Stimulated activated CD4-positive, alpha-beta T cell treated with anti-CD3 and anti-CD28 coated beads, Interleukin-2, amount 100 ng/mL, for 24 hours (primary cell): ENCODE measurements around the gene FOXP2.

ENCODE experiments used
- DNase-seq, 2 donors: peaks; one replicate each; pipeline ENCODE4 v3.0.0-alpha.2; 2020

FOXP2 gene

GRCh38 chr7:114659409-114660125, 245.0 kb downstream of the FOXP2 start:
- no peak for DNase-seq

- no peak for DNase-seq
These were observed 245.5 kb downstream of the FOXP2 start for GRCh38 chr7:114660126-114660486.

DNA sequence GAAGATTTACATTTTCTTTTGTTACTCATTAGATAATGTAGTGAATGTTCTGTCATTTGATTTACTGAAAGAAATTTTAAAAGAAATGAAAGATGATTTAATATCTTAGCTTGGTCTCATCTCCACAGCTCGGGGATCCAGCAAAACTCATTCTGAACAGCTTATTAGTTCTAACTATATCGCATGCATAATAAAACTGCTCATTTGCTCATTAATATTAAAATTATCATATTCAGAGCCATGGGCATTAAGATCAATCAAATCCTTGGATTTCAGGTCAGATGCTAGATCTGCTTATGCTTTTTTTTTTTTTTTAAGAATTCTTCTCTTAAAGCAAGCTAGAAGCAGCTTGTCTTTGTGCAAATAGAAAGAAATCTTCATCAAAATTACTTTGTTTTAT, 246.1 kb downstream of the FOXP2 start:
- DNase-seq, result no peak

DNA sequence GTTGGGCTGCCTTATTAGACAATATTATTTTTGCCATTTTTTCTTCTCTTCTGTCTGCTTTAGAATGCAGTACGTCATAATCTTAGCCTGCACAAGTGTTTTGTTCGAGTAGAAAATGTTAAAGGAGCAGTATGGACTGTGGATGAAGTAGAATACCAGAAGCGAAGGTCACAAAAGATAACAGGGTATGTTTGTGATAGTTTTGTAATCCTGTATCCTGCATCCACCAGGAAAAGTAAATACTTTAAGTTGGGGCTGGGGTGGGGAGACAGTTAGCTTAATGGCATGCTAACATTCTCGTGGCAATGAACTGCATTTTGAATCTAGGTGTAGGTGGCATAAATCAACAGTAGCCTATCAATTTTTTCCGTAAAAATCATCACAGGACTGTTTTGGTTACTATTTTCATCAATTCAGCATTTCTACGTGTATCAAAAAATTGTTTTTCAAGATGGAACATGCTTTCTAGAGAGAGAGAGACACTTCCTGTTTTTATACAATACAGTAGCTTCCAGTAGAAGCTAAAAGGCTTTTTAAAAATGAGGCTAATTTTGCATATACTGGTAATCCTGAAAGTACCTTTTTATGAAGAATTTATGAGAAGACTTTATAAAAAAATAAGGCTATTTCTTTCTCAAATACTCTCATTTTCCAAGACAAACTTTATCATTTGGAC, 247.5 kb downstream of the FOXP2 start:
- no peak for DNase-seq

- no peak for DNase-seq
These were observed 248.9 kb downstream of the FOXP2 start for GRCh38 chr7:114663502-114663901.

DNA sequence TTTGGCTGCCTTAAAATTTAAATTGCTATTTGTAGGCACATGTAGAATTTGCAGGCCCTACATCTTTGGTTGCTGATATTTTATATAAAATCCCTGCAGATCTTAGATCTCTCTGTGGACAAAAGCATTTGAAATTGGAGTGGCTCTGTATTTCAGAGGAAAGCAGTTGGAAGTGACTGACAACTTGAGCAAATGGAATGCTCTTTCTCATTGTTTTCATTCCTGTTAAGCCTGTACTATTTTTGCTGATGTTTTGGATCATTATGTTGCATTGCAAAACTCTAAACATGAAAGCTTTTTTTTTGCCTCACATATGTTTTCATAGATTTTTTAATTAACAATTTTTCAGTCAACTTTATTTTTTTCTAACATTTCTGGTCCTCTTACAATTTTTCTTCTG, 256.1 kb downstream of the FOXP2 start:
- no peak for DNase-seq

GRCh38 chr7:114671563-114672123, 257.0 kb downstream of the FOXP2 start:
- DNase-seq, result no peak

GRCh38 chr7:114678116-114678515, 263.5 kb downstream of the FOXP2 start:
- DNase-seq, result no peak

DNA sequence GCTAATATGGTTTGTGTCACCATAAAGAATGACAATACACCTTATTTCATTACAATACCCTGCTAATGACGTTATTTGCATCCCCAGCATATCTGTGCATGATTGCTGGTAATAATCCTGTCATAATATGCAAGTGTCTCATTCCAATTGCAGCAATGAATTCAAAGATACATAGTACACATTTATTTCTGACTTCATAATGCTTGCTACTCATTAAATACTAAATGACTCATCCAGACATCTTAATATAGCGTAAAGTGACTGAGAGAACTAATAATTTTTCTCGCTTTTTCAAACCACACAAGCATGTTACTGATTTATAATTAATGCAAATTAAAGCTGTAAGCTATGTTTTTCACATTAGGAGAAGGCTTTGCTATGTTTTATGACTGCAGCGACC, 272.6 kb downstream of the FOXP2 start:
- DNase-seq, result no peak

DNA sequence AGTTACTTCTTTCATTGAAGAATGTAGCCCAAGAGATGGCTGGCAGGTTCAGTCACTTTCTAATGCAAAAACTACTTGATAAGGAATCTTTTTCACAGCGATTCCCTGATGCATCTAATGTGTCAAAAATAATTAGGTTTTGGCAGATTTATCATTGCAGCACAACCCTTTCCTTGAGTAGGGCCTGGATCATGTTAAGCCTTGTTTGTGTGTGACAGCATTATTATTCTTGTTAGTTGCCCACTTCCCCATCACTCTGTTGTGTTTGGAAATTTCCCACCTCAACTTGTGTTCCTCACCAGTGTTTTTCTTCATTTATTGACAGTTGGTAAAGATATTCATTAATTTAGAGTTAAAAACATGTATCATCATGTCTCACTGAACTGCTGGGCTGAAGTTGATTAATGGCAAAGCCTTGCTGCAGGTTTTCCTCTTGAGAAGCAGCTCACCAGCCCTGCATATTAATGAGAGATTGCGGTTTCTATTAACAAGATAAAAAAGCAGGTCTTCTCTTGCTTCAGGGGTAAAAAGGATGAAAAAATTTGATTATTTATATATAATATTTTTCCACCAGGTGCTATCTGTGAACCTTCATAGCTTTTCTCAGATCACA, 273.9 kb downstream of the FOXP2 start:
- no peak for DNase-seq

- DNase-seq, result no peak
These were observed 274.8 kb downstream of the FOXP2 start for GRCh38 chr7:114689406-114689805.

- no peak for DNase-seq
These were observed 277.0 kb downstream of the FOXP2 start for GRCh38 chr7:114691605-114692004.

DNA sequence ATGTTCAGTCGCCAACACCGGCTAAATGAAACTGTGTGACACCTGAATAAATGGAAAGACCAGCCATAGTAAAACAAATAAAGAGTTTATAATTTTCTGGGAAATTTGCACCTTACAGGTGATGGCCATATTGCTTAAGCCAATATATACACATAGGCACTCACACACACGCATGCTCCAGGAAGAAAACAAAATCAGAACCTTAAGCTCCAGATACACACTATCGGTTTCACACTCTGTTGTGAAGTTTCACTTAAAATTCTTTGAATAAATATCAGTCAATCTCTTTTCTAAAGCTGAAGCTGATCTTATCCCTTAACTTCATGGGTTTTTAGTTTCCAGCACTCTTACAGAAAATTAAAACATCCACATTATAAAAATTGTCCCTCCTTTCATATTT, 280.6 kb downstream of the FOXP2 start:
- no peak for DNase-seq

DNA sequence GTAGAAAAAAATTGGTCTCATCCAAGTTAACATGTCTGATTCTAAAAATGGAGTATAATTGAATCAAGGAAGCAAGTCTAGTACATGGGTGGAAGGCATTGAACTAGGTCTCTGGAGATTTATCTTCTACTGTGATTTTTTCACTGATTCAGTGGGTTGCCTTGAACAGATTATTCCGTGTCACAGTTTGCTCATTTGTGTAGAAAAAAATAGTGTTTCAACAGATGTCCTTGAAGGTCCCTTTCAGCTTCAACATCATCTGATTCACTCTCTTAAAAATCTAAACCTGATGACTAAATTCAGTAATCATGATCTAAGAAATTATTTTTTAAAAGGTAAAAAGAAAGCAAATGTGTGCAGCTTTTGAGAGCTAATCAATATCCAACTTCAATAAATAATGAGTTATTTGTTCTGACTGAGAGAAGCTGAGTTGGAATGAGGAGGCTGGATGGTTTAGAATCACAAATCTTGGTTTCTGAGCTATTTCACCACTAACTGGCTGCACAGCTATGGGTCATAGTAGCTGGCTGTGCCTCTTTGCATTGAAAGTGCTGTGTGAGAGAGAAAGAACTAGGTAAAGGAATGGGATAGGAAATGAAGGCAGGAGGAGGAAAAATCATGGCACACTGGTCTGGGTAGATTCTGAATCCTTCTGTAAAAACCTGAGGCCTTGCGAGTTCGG, 285.8 kb downstream of the FOXP2 start:
- DNase-seq, result no peak

DNA sequence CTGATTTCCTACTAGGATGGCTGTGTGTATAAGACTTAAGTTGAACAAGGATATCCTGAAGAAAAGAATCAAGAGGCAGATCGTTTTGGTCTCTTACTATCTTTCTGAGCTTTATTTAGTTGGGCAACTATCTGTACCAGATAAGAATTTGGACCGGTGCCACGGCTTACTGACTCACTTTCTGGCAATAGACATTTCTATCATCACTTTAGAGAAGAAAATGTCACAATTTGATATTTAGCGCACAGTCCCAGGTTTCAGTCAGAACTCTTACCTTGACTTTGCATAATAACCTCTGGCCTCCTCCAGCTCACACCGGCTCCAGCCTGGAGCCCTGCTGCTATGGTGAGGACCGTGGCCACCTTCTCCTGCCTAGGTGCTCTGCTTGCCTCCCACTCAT, 289.1 kb downstream of the FOXP2 start:
- DNase-seq, result no peak

- DNase-seq, result no peak
These were observed 294.0 kb downstream of the FOXP2 start for GRCh38 chr7:114708646-114709045.

DNA sequence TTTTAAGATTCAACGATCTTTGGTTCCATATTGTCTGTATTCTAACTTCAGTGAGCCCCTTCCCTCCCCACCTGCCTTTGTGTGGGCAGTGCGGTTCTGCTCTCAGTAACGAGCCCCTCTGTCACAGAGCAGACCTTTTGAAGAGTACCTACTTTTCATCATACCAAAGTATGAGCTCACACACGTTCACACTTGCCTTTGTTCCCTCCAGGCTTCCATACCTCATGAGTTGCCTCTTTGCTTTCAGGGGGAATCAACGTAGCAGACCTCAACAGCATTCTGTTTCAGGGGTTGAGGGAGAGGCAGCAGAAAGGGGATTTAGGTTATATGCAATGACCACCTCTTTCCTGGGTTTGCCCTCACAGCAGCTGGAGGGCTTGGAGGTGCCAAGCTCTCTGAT, 295.9 kb downstream of the FOXP2 start:
- no peak for DNase-seq

- DNase-seq, result no peak
These were observed 296.6 kb downstream of the FOXP2 start for GRCh38 chr7:114711241-114711640.

DNA sequence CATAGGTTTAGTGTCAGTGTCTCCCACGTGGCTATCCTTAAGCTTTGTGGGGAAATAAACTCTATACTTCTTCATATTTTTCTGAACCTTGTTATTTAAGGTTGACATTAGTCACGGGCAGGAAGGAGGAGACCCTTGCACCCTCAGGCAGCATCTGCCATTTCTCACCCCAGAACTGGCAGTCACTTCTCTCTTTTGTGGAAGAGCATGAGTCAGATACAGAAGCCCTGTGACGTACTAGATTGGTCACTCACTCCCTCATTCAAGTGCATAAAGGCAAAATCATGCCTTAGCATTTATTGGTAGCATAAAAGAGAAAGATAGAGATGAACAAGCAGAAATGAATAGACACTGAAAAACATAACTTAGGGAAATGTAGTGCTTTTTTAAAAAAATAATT, 301.3 kb downstream of the FOXP2 start:
- DNase-seq, result no peak

- no peak for DNase-seq
These were observed 304.2 kb downstream of the FOXP2 start for GRCh38 chr7:114718861-114719260.

DNA sequence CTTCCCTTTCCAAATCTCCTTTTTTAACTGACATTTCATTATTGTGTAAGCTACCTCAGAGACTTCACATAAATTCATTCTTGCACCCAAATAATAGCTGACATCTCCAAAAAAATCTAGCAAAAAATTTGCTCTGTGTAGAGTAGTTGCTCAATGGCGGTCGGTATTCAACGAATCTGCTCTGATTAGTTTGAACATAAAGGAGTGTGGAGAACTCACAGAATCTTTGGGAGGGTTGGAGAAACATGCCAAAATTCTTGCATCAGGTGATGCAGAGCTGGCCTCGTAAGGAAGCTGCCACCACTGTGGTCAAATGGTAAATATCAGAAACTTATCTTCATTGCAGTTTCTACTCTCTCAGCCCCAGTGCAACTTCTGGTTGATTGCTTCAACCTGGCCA, 306.1 kb downstream of the FOXP2 start:
- no peak for DNase-seq

DNA sequence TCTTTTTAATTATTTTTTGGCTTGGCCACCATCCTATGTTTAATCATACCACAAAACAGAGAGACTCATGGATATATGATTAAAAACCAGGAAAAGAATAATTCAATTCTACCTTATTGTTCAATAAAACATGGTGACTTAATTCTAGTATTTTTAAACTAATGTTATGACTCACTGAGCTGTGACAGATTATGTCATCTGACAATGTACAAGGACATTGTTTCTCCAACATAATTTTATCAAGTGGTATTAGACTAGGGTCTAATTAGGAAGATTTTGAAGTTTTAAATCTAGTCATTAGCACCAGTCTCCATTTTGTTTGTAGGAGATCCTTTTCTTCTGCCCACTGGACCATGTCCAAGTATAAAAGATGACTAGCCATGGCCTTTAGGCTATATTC, 307.9 kb downstream of the FOXP2 start:
- DNase-seq, result no peak

- no peak for DNase-seq
These were observed 308.7 kb downstream of the FOXP2 start for GRCh38 chr7:114723308-114723707.

DNA sequence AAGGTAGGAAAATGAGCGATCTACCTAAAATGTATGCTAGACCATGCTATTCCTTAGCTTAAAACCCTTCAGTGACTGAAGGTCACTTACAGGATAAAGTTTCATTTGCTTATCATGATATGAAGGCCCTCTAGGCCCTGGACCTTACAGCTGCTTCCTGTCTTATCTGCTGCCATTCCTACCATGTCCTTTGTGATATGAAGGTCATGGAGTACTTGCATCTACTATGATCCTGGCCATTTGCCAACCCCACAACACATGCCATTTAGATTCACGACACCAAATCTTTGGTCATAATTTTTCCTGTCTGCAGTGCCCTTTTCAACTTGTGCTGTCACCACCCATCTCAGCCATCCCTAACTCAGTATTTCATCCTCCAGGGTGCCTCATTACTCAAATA, 325.5 kb downstream of the FOXP2 start:
- DNase-seq, result no peak
